Measurements from ENCODE around the gene CDH23. TPM values are rescaled to one million over a fixed set of nuclear protein-coding genes. Genes with fewer than 3 reads are reported as not detected.

Gene CDH23
- polyA plus RNA-seq, 2 of the 4 experiments (the other 2 are of a cell fraction) = 1.1 to 2.3 TPM

- DNase-seq (ENCODE audit: low read depth in 1 of 2, low spot score in 1 of 2) (no peak), ATAC-seq (no peak), FAIRE-seq (no peak)
- H3K4me3 ChIP-seq = no peak overlapping the region
- 96% methylated on average over 5 of the region's 5 CpGs for WGBS (ENCODE audit: missing lambda C conversion rate)
- CTCF ChIA-PET = interaction anchor here (0.6 to 2.8 kb wide), 7 partner anchors 10 to 127 kb away, joined by 3 to 16 read pairs (median 4); no protein-coding TSS in a partner anchor
- POLR2A ChIA-PET = no interaction called here
- TF ChIP-seq HMGXB4 (CRISPR knock-in tag; IDR thresholded peaks at IDR 0.05; ENCODE audit: borderline replicate concordance) = no peak
- TF ChIP-seq NPAS2 (CRISPR knock-in tag; IDR thresholded peaks at IDR 0.05; ENCODE audit: borderline replicate concordance) = no peak
- no peak for TF ChIP-seq CTCF (IDR thresholded peaks at IDR 0.05)
- TF ChIP-seq ZNF302 (CRISPR knock-in tag; IDR thresholded peaks at IDR 0.05) = no peak
- TF ChIP-seq POLR2A (IDR thresholded peaks at IDR 0.05; ENCODE audit: low read length) = no peak
- TF ChIP-seq RCOR1 (IDR thresholded peaks at IDR 0.05; ENCODE audit: low read depth, low read length) = no peak
- no peak for TF ChIP-seq NFE2L2 (conservative IDR thresholded peaks at IDR 0.05; ENCODE audit: low read length)
- TF ChIP-seq FOXS1 (CRISPR knock-in tag; IDR thresholded peaks at IDR 0.05) = no peak
- TF ChIP-seq RNF2 (IDR thresholded peaks at IDR 0.05; ENCODE audit: borderline replicate concordance, low read depth) = no peak
- TF ChIP-seq CBX8 (IDR thresholded peaks at IDR 0.05) = no peak
- no peak for TF ChIP-seq CHD2 (IDR thresholded peaks at IDR 0.05; ENCODE audit: low read length, partially characterized antibody)
- TF ChIP-seq SMC3 (IDR thresholded peaks at IDR 0.05) = no peak
- H3K4me1 ChIP-seq = peaks cover 86% of the 10 kb centered on the region
- H3K4me2 ChIP-seq = peak overlapping the region; percentile 92
- H3K27ac ChIP-seq = peak overlapping the region; percentile 98 to 99
- no peaks in the 10 kb centered on the region for H3K9me3 ChIP-seq
Observed at GRCh38 chr10:71769279-71769823, 372.6 kb downstream of the CDH23 start.

- ATAC-seq = no peak
- ChIA-PET CTCF (interaction anchor here (0.6 to 4.6 kb wide), 7 partner anchors 9 to 392 kb away, joined by 3 to 33 read pairs (median 3); no protein-coding TSS in a partner anchor), POLR2A (no interaction called here)
- TF ChIP-seq HES2 (IDR thresholded peaks at IDR 0.05) (no peak), HEYL (CRISPR knock-in tag; IDR thresholded peaks at IDR 0.05) (no peak), MYC (IDR thresholded peaks at IDR 0.05; ENCODE audit: borderline replicate concordance, low read length) (no peak), RARB (CRISPR knock-in tag; IDR thresholded peaks at IDR 0.05) (no peak), JUN (IDR thresholded peaks at IDR 0.05) (no peak), USF2 (IDR thresholded peaks at IDR 0.05) (no peak), PHF8 (IDR thresholded peaks at IDR 0.05; ENCODE audit: borderline replicate concordance, low read depth) (no peak), EHMT2 (IDR thresholded peaks at IDR 0.05; ENCODE audit: low read depth) (no peak), KDM1A (IDR thresholded peaks at IDR 0.05; ENCODE audit: low read depth) (no peak), NFE2L2 (conservative IDR thresholded peaks at IDR 0.05; ENCODE audit: low read length) (no peak), ZC3H11A (IDR thresholded peaks at IDR 0.05) (no peak), CEBPB (IDR thresholded peaks at IDR 0.05) (no peak), ZFP36 (IDR thresholded peaks at IDR 0.05; ENCODE audit: borderline replicate concordance, partially characterized antibody) (no peak), HMGXB4 (CRISPR knock-in tag; IDR thresholded peaks at IDR 0.05; ENCODE audit: borderline replicate concordance) (no peak), FOSL2 (IDR thresholded peaks at IDR 0.05) (no peak), FOSL2 (CRISPR knock-in tag; IDR thresholded peaks at IDR 0.05) (no peak), TP53 (CRISPR knock-in tag; IDR thresholded peaks at IDR 0.05) (no peak), ZNF302 (CRISPR knock-in tag; IDR thresholded peaks at IDR 0.05) (no peak)
- no peak for FAIRE-seq
- no peak overlapping the region for H3K4me2 ChIP-seq
- whole genome bisulfite sequencing (ENCODE audit: missing lambda C conversion rate) = 86% methylated on average over 3 of the region's 3 CpGs
- H3K4me1 ChIP-seq = peaks cover 78% of the 10 kb centered on the region
- H3K4me3 ChIP-seq = no peak overlapping the region
- H3K27ac ChIP-seq = peak overlapping the region; percentile 98 to 99; a peak in 4 of 6 replicates
- H3K9me3 ChIP-seq = no peaks in the 10 kb centered on the region
- no peak for DNase-seq (ENCODE audit: low read depth in 1 of 2, low spot score in 1 of 2)
Observed at GRCh38 chr10:71770255-71770654, 373.5 kb downstream of the CDH23 start.

Data from A549 (cell line).